WTC11 (cell line): Measurements from ENCODE around the gene DPH5. TPM values are rescaled to one million over a fixed set of nuclear protein-coding genes. Genes with fewer than 3 reads are reported as not detected.
"Not testable (repeated sequence)": the region's sequence is repeated elsewhere in the genome, so short reads cannot be mapped to it uniquely, and the experiment has no call there.

Experiments
- ATAC-seq: fragments of 200-7000 bp; cut with Tn5 transposase; 2 replicates; pipeline ENCODE4 v1.10.0; 2021; ENCODE audit warnings: mild to moderate bottlenecking, moderate library complexity
- CTCF ChIA-PET: fragments of 300-600 bp; sonication (Branson Sonifier 250); formaldehyde crosslinking; loops from one replicate; lab custom pipeline; 2021; ENCODE audit warnings: antibody characterized with exemption; lab: Charles Lee
- POLR2A ChIA-PET: fragments of 350-600 bp; sonication (Branson Sonifier 250); formaldehyde crosslinking; loops from one replicate; lab custom pipeline; 2021; ENCODE audit warnings: antibody characterized with exemption; lab: Charles Lee
- DNase-seq: peaks from one replicate; pipeline ENCODE4 v3.0.0; 2021; ENCODE audit warnings: low spot score
- H3K27ac Mint-ChIP-seq: 2 replicates; pipeline ENCODE4 v1.8.0; 2021; ENCODE audit warnings: mixed read lengths
- H3K27me3 Mint-ChIP-seq: 2 replicates; pipeline ENCODE4 v1.8.0; 2021; ENCODE audit warnings: low read depth, mild to moderate bottlenecking, moderate library complexity, mixed read lengths
- H3K36me3 Mint-ChIP-seq: 2 replicates; pipeline ENCODE4 v1.8.0; 2021; ENCODE audit warnings: mixed read lengths
- H3K4me1 Mint-ChIP-seq: 2 replicates; pipeline ENCODE4 v1.8.0; 2022; ENCODE audit warnings: mixed read lengths
- H3K4me3 Mint-ChIP-seq: 2 replicates; pipeline ENCODE4 v1.8.0; 2021; ENCODE audit warnings: mild to moderate bottlenecking, moderate library complexity, mixed read lengths
- H3K9me3 Mint-ChIP-seq: 2 replicates; pipeline ENCODE4 v1.8.0; 2021; ENCODE audit warnings: mixed read lengths
- CTCF ChIP-seq: fragments of 200-600 bp; IDR thresholded peaks from 2 replicates; pipeline ENCODE4 v1.8.0; 2022; ENCODE audit warnings: antibody characterized with exemption
- ELF4 ChIP-seq: sonication (generic); formaldehyde crosslinking; IDR thresholded peaks from 2 replicates; pipeline ENCODE4 v1.8.1; 2022; ENCODE audit warnings: low read depth, mild to moderate bottlenecking, moderate library complexity, missing genetic modification reagents
- EMX1 ChIP-seq: fragments of 250-450 bp; sonication (Bioruptor Pico); IDR thresholded peaks from 2 replicates; pipeline ENCODE4 v1.8.0; 2021; ENCODE audit warnings: mild to moderate bottlenecking
- ESRRA ChIP-seq: sonication (generic); formaldehyde crosslinking; IDR thresholded peaks from 2 replicates; pipeline ENCODE4 v1.8.1; 2022; ENCODE audit warnings: mild to moderate bottlenecking, missing genetic modification reagents, borderline replicate concordance
- FOXK1 ChIP-seq: sonication (generic); formaldehyde crosslinking; IDR thresholded peaks from 2 replicates; pipeline ENCODE4 v1.8.0; 2022; ENCODE audit warnings: mild to moderate bottlenecking, moderate library complexity, missing genetic modification reagents
- FOXP1 ChIP-seq: sonication (generic); formaldehyde crosslinking; IDR thresholded peaks from 2 replicates; pipeline ENCODE4 v1.8.0; 2022; ENCODE audit warnings: missing genetic modification reagents, mild to moderate bottlenecking, moderate library complexity, borderline replicate concordance
- FOXP4 ChIP-seq: sonication (generic); formaldehyde crosslinking; IDR thresholded peaks from 2 replicates; pipeline ENCODE4 v1.8.0; 2022; ENCODE audit warnings: mild to moderate bottlenecking, missing genetic modification reagents
- HMGA2 ChIP-seq: fragments of 250-450 bp; sonication (Bioruptor Pico); IDR thresholded peaks from 2 replicates; pipeline ENCODE4 v1.4.0; 2021; ENCODE audit warnings: mild to moderate bottlenecking, moderate library complexity
- MAX ChIP-seq: sonication (generic); formaldehyde crosslinking; IDR thresholded peaks from 2 replicates; pipeline ENCODE4 v1.8.0; 2022; ENCODE audit warnings: mild to moderate bottlenecking, missing genetic modification reagents
- MYBL2 ChIP-seq: sonication (generic); formaldehyde crosslinking; IDR thresholded peaks from 2 replicates; pipeline ENCODE4 v1.8.1; 2023; ENCODE audit warnings: mild to moderate bottlenecking, moderate library complexity, missing genetic modification reagents
- PREB ChIP-seq: sonication (generic); formaldehyde crosslinking; IDR thresholded peaks from 2 replicates; pipeline ENCODE4 v1.8.1; 2022; ENCODE audit warnings: mild to moderate bottlenecking, missing genetic modification reagents, moderate library complexity, borderline replicate concordance
- PRRX2 ChIP-seq: fragments of 250-450 bp; sonication (Bioruptor Pico); IDR thresholded peaks from 2 replicates; pipeline ENCODE4 v1.8.0; 2021; ENCODE audit warnings: mild to moderate bottlenecking
- SMAD4 ChIP-seq: sonication (generic); formaldehyde crosslinking; IDR thresholded peaks from 2 replicates; pipeline ENCODE4 v1.8.0; 2022; ENCODE audit warnings: mild to moderate bottlenecking, missing genetic modification reagents
- USF1 ChIP-seq: sonication (generic); formaldehyde crosslinking; IDR thresholded peaks from 2 replicates; pipeline ENCODE4 v1.8.0; 2022; ENCODE audit warnings: mild to moderate bottlenecking, missing genetic modification reagents
- ZMAT4 ChIP-seq: fragments of 250-450 bp; sonication (Bioruptor Pico); IDR thresholded peaks from 2 replicates; pipeline ENCODE4 v1.9.0; 2021; ENCODE audit warnings: mild to moderate bottlenecking
- ZNF232 ChIP-seq: sonication (generic); formaldehyde crosslinking; IDR thresholded peaks from 2 replicates; pipeline ENCODE4 v1.8.0; 2022; ENCODE audit warnings: mild to moderate bottlenecking, missing genetic modification reagents
- ZNF263 ChIP-seq: sonication (generic); formaldehyde crosslinking; IDR thresholded peaks from 2 replicates; pipeline ENCODE4 v1.8.1; 2022; ENCODE audit warnings: low read depth, mild to moderate bottlenecking, moderate library complexity, missing genetic modification reagents
- ZNF317 ChIP-seq: sonication (generic); formaldehyde crosslinking; IDR thresholded peaks from 2 replicates; pipeline ENCODE4 v1.8.1; 2023; ENCODE audit warnings: low read depth, mild to moderate bottlenecking, moderate library complexity, missing genetic modification reagents, borderline replicate concordance
- ZNF423 ChIP-seq: fragments of 250-450 bp; sonication (Bioruptor Pico); IDR thresholded peaks from 2 replicates; pipeline ENCODE4 v2.1.2; 2022; ENCODE audit warnings: mild to moderate bottlenecking, moderate library complexity
- ZNF425 ChIP-seq: fragments of 250-450 bp; sonication (Bioruptor Pico); conservative IDR thresholded peaks from 2 replicates; pipeline ENCODE4 v1.9.0; 2021; ENCODE audit warnings: mild to moderate bottlenecking
- ZNF512 ChIP-seq: sonication (generic); formaldehyde crosslinking; IDR thresholded peaks from 2 replicates; pipeline ENCODE4 v1.8.1; 2022; ENCODE audit warnings: missing genetic modification reagents, borderline replicate concordance
- total RNA-seq: library from RNA; stranded (reverse); gene quantifications from 3 replicates; pipeline ENCODE4 v1.2.3, GENCODE V29; 2021

DPH5 gene
- total RNA-seq, 1 experiment from 2014 or later = 64.8 TPM

- POLR2A ChIA-PET = no interaction called here
- TF ChIP-seq MYBL2 (CRISPR knock-in tag) (no peak), CTCF (no peak), ZNF232 (CRISPR knock-in tag) (no peak), PRRX2 (no peak), ZMAT4 (CRISPR knock-in tag) (no peak), SMAD4 (CRISPR knock-in tag) (no peak), ZNF512 (no peak), ZNF423 (CRISPR knock-in tag) (no peak), MAX (no peak), FOXP1 (no peak), FOXK1 (CRISPR knock-in tag) (no peak)
- TF ChIP-seq, all 79 proteins: peak for 0
- ATAC-seq = no peak
- Mint-ChIP-seq H3K27ac (no peak overlapping the region), H3K27me3 (no peaks in the 10 kb centered on the region), H3K4me3 (no peak overlapping the region), H3K36me3 (peaks cover 3% of the 10 kb centered on the region; the same call in 1 of the 2 replicates), H3K9me3 (no peaks in the 10 kb centered on the region), H3K4me1 (peaks cover 6% of the 10 kb centered on the region)
- CTCF ChIA-PET = no interaction called here
- no peak for DNase-seq
Observed at GRCh38 chr1:101033017-101033416, 7.4 kb upstream of the DPH5 start.

- ATAC-seq, POLR2A ChIA-PET, H3K36me3 Mint-ChIP-seq, H3K4me3 Mint-ChIP-seq, DNase-seq, H3K27me3 Mint-ChIP-seq, CTCF ChIA-PET, H3K9me3 Mint-ChIP-seq, H3K27ac Mint-ChIP-seq: not testable (repeated sequence)
- H3K4me1 Mint-ChIP-seq = peaks cover 15% of the 10 kb centered on the region
Observed at GRCh38 chr1:101032129-101032528, 6.5 kb upstream of the DPH5 start.

- TF ChIP-seq PREB (CRISPR knock-in tag) (no peak), ESRRA (CRISPR knock-in tag) (no peak), USF1 (CRISPR knock-in tag) (no peak), HMGA2 (CRISPR knock-in tag) (no peak), ELF4 (CRISPR knock-in tag) (no peak), ZNF317 (CRISPR knock-in tag) (no peak), ZNF263 (CRISPR knock-in tag) (no peak), EMX1 (CRISPR knock-in tag) (no peak), ZNF425 (CRISPR knock-in tag) (no peak), CTCF (no peak), FOXP4 (CRISPR knock-in tag) (no peak)
- TF ChIP-seq, all 79 proteins: peak for 0
- ChIA-PET POLR2A (no interaction called here), CTCF (no interaction called here)
- no peak for DNase-seq
- Mint-ChIP-seq H3K9me3 (no peaks in the 10 kb centered on the region), H3K27ac (no peak overlapping the region), H3K4me3 (no peak overlapping the region), H3K36me3 (no peaks in the 10 kb centered on the region; the same call in 1 of the 2 replicates), H3K27me3 (no peaks in the 10 kb centered on the region), H3K4me1 (peaks cover 17% of the 10 kb centered on the region)
- ATAC-seq = no peak
Observed at GRCh38 chr1:101030881-101031280, 5.3 kb upstream of the DPH5 start.
